ENCODE data around the gene SPINK6.

GRCh38 chr5:148228392-148228984 lies 25.6 kb downstream of the SPINK6 start:
- no peak for TF ChIP-seq YY1 (IDR thresholded peaks at IDR 0.05; ENCODE audit: insufficient read depth, insufficient read length)
- no peak for TF ChIP-seq ZNF274 (IDR thresholded peaks at IDR 0.05; ENCODE audit: low read depth, low read length)
- TF ChIP-seq SUZ12 (IDR thresholded peaks at IDR 0.05; ENCODE audit: extremely low read depth, insufficient read depth, insufficient read length): no peak

Measured in NT2/D1 (cell line).